Urinary bladder (tissue), 4 donors: ENCODE results near the gene STEAP1. TPM values are rescaled to one million over a fixed set of nuclear protein-coding genes. Genes with fewer than 3 reads are reported as not detected.
A peak's percentile ranks its signal among the peaks of the same experiment; 100 is the strongest.
"Not testable (repeated sequence)": the region's sequence is repeated elsewhere in the genome, so short reads cannot be mapped to it uniquely, and the experiment has no call there.

Source experiments
- DNase-seq: peaks from one replicate; pipeline ENCODE4 v3.0.0-alpha.2; 2015; ENCODE audit errors: extremely low spot score
- H3K27ac ChIP-seq: one replicate; pipeline ENCODE4 v1.5.1; 2013; ENCODE audit warnings: low read depth, mild to moderate bottlenecking, moderate library complexity
- H3K36me3 ChIP-seq: one replicate; pipeline ENCODE4 v1.6.1; 2013; ENCODE audit warnings: mild to moderate bottlenecking, moderate library complexity; ENCODE audit not compliant: insufficient read depth
- H3K4me1 ChIP-seq: one replicate; pipeline ENCODE4 v1.6.1; 2013; ENCODE audit warnings: mild to moderate bottlenecking, moderate library complexity; ENCODE audit not compliant: insufficient read depth
- H3K4me3 ChIP-seq: one replicate; pipeline ENCODE4 v1.5.1; 2013; ENCODE audit warnings: low read depth, low read length
- whole genome bisulfite sequencing: extraction: QIAGEN DNeasy Blood & Tissue Kit; methylation state at CpG from one replicate; pipeline ENCODE4 v1.1.7; 2013; 5-methylcytosine and 5-hydroxymethylcytosine counted together
- polyA plus RNA-seq: library from polyadenylated mRNA; stranded (reverse); fragments of 200-250 nt; gene quantifications from one replicate; pipeline ENCODE4 v1.2.3, GENCODE V29; 2013
- total RNA-seq: library from RNA; depleted of rRNA; stranded (reverse); fragments of >200 nt; gene quantifications from one replicate; pipeline ENCODE4 v1.2.3, GENCODE V29; 2014
- donor health status: healthy with polysubstance abuse.
- donor health status: healthy.

Gene STEAP1
- total and polyA plus RNA-seq, 2 donors, result 5.8 to 8.1 TPM

- DNase-seq, H3K4me3 ChIP-seq, H3K27ac ChIP-seq, H3K36me3 ChIP-seq, H3K4me1 ChIP-seq: not testable (repeated sequence)
- 70% methylated on average over 4 of the region's 4 CpGs for WGBS
Observed at GRCh38 chr7:90157761-90158350, 3.6 kb downstream of the STEAP1 start.

GRCh38 chr7:90163534-90163933 is 9.3 kb downstream of the STEAP1 start:
- H3K4me1 ChIP-seq, result no peaks in the 10 kb centered on the region
- H3K4me3 ChIP-seq, result no peak overlapping the region
- H3K36me3 ChIP-seq, result no peaks in the 10 kb centered on the region
- no peak for DNase-seq
- WGBS, result 91% methylated on average over 5 of the region's 5 CpGs
- no peak overlapping the region for H3K27ac ChIP-seq

GRCh38 chr7:90165724-90166123 is 11.5 kb downstream of the STEAP1 start:
- Histone ChIP-seq H3K4me1 (no peaks in the 10 kb centered on the region), H3K27ac (no peak overlapping the region), H3K4me3 (no peak overlapping the region), H3K36me3 (no peaks in the 10 kb centered on the region)
- 82% methylated on average over 2 of the region's 2 CpGs for WGBS
- DNase-seq, result no peak

- Histone ChIP-seq H3K4me3 (no peak overlapping the region), H3K36me3 (no peaks in the 10 kb centered on the region), H3K27ac (no peak overlapping the region), H3K4me1 (no peaks in the 10 kb centered on the region)
- WGBS, result 73% methylated on average over 3 of the region's 3 CpGs
- no peak for DNase-seq
Observed at GRCh38 chr7:90166153-90166552, 11.9 kb downstream of the STEAP1 start.

DNA sequence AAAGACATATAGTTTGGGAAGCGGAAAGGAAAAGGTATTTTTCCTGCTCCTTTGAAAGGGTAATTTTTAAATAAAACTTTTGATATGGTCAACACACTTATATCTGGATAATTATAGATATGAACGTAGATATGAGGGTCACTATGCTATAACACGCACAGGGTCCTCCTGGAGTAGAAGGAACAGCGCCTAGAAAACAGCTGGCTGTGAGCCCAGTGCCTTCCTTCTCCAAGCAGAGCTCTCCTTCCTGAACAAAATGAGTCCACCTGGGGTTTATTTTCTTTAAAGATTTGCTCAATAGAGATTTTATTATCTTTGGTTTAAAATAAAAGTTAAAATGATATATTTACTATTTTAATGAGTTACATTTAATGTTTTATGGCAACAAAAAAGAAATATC is 13.1 kb downstream of the STEAP1 start:
- Histone ChIP-seq H3K27ac (no peak overlapping the region), H3K4me3 (no peak overlapping the region), H3K36me3 (no peaks in the 10 kb centered on the region), H3K4me1 (no peaks in the 10 kb centered on the region)
- 64% methylated on average over 4 of the region's 4 CpGs for WGBS
- no peak for DNase-seq

DNA sequence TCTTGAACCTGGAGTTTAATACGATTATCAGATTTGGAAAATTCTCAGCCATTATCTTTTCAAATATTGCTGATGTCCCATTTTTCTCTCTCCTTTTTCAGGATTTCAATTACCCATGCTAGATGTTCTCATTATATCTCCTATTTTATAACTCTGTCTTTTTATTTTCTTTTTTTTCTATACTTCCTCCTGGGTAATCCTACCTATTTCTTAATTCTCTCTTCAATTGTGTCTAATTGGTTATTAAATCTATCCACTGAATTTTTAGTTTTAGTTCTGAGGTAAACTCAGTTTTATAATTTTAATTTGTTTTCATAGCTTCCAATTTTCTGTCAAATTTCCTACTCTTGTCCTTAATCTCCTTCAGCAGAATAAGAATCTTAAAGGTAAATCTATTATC is 15.6 kb downstream of the STEAP1 start:
- H3K27ac ChIP-seq, result no peak overlapping the region
- no peaks in the 10 kb centered on the region for H3K36me3 ChIP-seq
- no peaks in the 10 kb centered on the region for H3K4me1 ChIP-seq
- WGBS, result 97% methylated on average over 1 of the region's 1 CpG
- DNase-seq, result no peak
- H3K4me3 ChIP-seq, result no peak overlapping the region

DNA sequence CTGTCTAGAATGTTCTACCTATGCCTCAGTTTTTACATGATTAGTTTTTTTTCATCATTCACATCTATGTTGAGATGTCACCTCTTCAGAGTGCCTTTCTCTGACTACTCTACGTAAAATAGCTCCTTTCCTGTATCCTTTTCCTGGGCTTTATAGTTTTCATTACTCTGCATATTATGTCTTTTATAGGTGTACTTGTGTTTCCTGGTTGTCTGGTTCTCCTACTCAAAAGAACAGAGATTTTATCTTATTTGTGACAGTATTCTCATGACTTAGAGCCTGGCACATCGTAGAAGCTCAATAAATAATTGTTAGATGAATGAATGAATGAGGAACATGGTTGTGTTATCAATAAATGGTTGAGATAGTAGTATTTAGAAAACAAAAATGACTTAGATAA is 17.9 kb downstream of the STEAP1 start:
- Histone ChIP-seq H3K27ac (no peak overlapping the region), H3K36me3 (no peaks in the 10 kb centered on the region), H3K4me3 (no peak overlapping the region), H3K4me1 (no peaks in the 10 kb centered on the region)
- DNase-seq, result no peak
- WGBS, result 72% methylated on average over 2 of the region's 2 CpGs

- Histone ChIP-seq H3K4me3 (no peak overlapping the region), H3K4me1 (no peaks in the 10 kb centered on the region), H3K36me3 (no peaks in the 10 kb centered on the region), H3K27ac (peak overlapping the region; percentile 23)
- no peak for DNase-seq
- WGBS, result 83% methylated on average over 6 of the region's 6 CpGs
Observed at GRCh38 chr7:90172624-90173023, 18.4 kb downstream of the STEAP1 start.

DNA sequence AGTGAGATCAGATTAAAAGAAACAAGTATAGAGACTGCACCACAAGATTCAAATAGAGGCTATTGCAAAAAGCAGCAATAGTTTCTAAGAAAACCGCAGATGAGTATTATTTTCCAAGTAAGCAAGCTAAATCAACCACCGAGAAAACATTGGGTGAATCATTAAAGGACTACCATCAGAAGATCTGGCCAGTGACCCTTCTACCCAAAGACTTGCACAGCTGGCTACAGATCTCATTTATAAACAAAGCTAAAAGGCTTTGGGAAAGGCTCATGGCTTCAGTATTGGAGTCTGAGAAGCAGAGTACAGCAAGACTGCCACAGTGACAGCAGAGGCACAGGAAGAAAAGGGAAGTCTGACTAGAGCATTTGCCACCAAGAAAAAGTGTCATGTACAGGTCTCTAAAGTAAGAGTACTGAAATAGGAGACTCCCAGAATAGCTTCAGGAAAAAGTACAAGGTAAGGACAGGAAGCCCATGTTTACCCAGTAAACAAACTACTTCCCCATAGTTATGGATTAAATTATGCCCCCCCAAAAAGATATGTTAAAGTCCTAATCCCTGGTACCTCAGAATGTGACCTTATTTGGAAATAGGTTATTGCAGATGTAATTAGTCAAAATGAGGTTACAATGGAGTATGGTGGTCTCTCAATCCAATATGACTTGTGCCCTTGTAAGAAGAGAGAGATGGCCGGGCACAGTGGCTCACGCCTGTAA is 19.0 kb downstream of the STEAP1 start:
- Histone ChIP-seq H3K27ac (peak overlapping the region; percentile 70), H3K36me3 (no peaks in the 10 kb centered on the region), H3K4me3 (no peak overlapping the region), H3K4me1 (no peaks in the 10 kb centered on the region)
- 77% methylated on average over 4 of the region's 4 CpGs for WGBS
- DNase-seq, result no peak

DNA sequence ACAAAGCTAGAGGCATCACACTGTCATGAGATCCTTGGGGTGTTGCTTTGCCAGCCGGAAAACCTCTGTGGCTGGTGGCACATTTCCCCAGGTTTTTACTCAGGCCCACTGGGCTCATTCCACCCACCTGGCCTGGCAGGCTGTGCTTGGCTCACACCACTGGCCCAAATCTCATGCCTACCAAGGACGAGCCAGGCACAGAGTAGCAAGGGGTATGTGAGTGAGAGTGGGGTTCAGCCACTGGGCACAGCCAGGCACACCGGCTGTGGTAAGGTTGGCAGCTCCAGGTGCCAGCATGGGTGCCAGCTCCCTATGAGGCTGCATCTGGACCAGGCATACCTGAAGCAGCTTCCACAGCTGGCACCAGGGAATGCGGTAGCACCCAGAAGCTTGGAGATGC is 21.4 kb downstream of the STEAP1 start:
- H3K36me3 ChIP-seq, result no peaks in the 10 kb centered on the region
- H3K27ac ChIP-seq, result no peak overlapping the region
- WGBS, result 79% methylated on average over 4 of the region's 4 CpGs
- H3K4me3 ChIP-seq, result no peak overlapping the region
- H3K4me1 ChIP-seq, result no peaks in the 10 kb centered on the region
- no peak for DNase-seq

- 90% methylated on average over 1 of the region's 1 CpG for WGBS
- no peaks in the 10 kb centered on the region for H3K4me1 ChIP-seq
- DNase-seq, result no peak
- H3K4me3 ChIP-seq, result no peak overlapping the region
- no peak overlapping the region for H3K27ac ChIP-seq
- H3K36me3 ChIP-seq, result no peaks in the 10 kb centered on the region
Observed at GRCh38 chr7:90176195-90176594, 21.9 kb downstream of the STEAP1 start.

GRCh38 chr7:90178166-90178565 is 23.9 kb downstream of the STEAP1 start:
- Histone ChIP-seq H3K4me3 (no peak overlapping the region), H3K36me3 (no peaks in the 10 kb centered on the region), H3K4me1 (no peaks in the 10 kb centered on the region), H3K27ac (no peak overlapping the region)
- no peak for DNase-seq
- WGBS, result 87% methylated on average over 2 of the region's 2 CpGs

DNA sequence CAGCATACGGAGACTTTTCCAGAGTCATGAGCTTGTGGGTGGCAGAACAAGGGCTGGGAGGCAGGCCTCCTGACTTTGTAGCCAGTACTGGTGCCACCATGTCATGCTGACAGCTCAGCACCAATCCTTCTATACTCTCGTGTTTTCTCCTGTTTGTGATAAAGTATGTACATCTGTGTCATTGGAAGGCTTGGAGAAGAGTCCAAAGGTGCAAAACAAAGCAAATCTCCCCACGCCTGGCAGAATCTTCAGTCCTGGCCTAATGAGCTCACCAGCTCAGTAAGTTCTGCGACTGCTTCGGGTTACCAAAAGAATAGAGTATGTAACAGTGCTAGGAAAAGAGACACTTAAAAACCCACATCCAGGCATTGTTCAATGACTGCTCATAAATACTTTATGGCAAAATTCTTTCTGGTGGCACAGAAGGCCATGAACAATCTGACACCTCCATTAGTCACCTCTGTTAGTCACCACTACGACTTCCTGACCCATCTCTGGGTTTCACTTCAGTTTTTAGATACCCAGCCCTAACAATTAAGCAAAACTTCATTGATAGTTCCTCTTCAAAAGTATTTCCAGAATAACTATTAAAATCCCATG is 24.5 kb downstream of the STEAP1 start:
- no peaks in the 10 kb centered on the region for H3K4me1 ChIP-seq
- no peaks in the 10 kb centered on the region for H3K36me3 ChIP-seq
- no peak for DNase-seq
- H3K27ac ChIP-seq, result no peak overlapping the region
- no peak overlapping the region for H3K4me3 ChIP-seq
- 73% methylated on average over 6 of the region's 6 CpGs for WGBS

DNA sequence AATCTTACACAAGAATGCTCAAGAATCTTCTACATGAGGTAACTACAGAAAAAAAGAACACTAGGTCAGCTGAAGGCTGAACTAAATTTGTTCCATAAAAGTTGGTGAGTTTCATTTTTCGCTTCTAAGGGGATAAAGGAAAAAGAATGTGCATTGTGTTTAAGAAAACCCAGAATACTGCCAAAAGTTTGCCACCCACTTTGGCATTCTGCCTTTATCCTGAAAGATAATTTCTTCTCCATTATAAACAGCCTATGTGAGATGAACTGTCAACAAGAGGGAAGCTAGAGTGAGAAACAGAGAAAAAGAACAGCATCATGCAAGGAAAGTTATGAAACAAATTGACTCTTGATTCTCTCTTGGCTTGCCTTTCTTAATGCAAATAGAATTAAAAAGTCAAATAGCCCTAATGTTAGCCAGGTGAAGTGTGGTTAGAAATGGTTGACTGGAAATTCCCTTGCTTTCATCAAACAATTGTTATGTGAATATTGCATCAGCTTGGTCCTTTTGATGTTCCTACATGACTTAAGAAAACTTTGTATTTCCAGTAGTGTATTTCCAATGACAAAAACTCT is 25.8 kb downstream of the STEAP1 start:
- no peak for DNase-seq
- Histone ChIP-seq H3K27ac (no peak overlapping the region), H3K4me3 (no peak overlapping the region), H3K36me3 (no peaks in the 10 kb centered on the region), H3K4me1 (no peaks in the 10 kb centered on the region)
- WGBS, result 48% methylated on average over 1 of the region's 1 CpG
